ENCODE results near the gene GLCCI1. TPM values are rescaled to one million over a fixed set of nuclear protein-coding genes. Genes with fewer than 3 reads are reported as not detected.
"Not testable (repeated sequence)": the region's sequence is repeated elsewhere in the genome, so short reads cannot be mapped to it uniquely, and the experiment has no call there.

Gene GLCCI1
- total and polyA plus RNA-seq, 2 donors, result 20.4 to 29.0 TPM

DNA sequence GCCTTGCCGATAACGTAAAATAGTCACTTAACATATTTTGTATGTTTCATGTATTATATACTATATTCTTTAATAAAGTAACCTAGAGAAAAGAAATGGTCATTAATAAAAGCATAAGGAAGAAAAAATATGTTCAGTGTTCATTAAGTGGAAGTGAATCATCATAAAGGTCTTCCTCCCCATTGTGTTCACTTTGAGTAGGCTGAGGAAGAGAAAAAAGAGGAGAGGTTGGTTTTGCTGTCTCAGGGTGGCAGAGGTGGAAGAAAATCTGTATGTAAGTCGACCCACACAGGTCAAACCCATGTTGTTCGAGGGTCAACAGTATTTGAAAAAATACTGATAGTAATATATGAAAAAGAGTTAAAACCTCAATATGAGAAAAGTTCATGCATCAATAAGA lies 90.3 kb downstream of the GLCCI1 start:
- peaks cover 0 to 8% of the 10 kb centered on the region in 2 donors for H3K9me3 ChIP-seq (ENCODE audit: control insufficient read depth in 2 of 2, insufficient read depth in 1 of 2, low read length in 1 of 2)
- WGBS, result 96% methylated on average over 4 of the region's 4 CpGs
- peaks cover 0 to 4% of the 10 kb centered on the region in 2 donors for H3K4me1 ChIP-seq (ENCODE audit: control insufficient read depth in 2 of 2, insufficient read depth in 2 of 2, low read length in 2 of 2)
- no peak overlapping the region for H3K4me3 ChIP-seq (ENCODE audit: low read length in 2 of 2)
- no peak overlapping the region for H3K27ac ChIP-seq (ENCODE audit: low read depth in 1 of 2, low read length in 1 of 2)
- DNase-seq (ENCODE audit: low read depth in 6 of 9, low spot score in 9 of 9), result no peak
- peaks cover 21 to 49% of the 10 kb centered on the region in 2 donors for H3K36me3 ChIP-seq (ENCODE audit: control insufficient read depth in 2 of 2, insufficient read depth in 2 of 2, low read length in 1 of 2)
- H3K27me3 ChIP-seq (ENCODE audit: control insufficient read depth in 2 of 2, insufficient read depth in 1 of 2, low read length in 1 of 2), result no peaks in the 10 kb centered on the region

- H3K36me3 ChIP-seq (ENCODE audit: control insufficient read depth in 2 of 2, insufficient read depth in 2 of 2, low read length in 1 of 2), result peaks cover 20 to 50% of the 10 kb centered on the region in 2 donors
- H3K27ac ChIP-seq (ENCODE audit: low read depth in 1 of 2, low read length in 1 of 2), result no peak overlapping the region
- WGBS, result 97% methylated on average over 3 of the region's 3 CpGs
- DNase-seq (ENCODE audit: low read depth in 6 of 9, low spot score in 9 of 9), result no peak
- no peak overlapping the region for H3K4me3 ChIP-seq (ENCODE audit: low read length in 2 of 2)
- H3K9me3 ChIP-seq (ENCODE audit: control insufficient read depth in 2 of 2, insufficient read depth in 1 of 2, low read length in 1 of 2), result peaks cover 0 to 8% of the 10 kb centered on the region in 2 donors
- H3K4me1 ChIP-seq (ENCODE audit: control insufficient read depth in 2 of 2, insufficient read depth in 2 of 2, low read length in 2 of 2), result peaks cover 0 to 4% of the 10 kb centered on the region in 2 donors
- H3K27me3 ChIP-seq (ENCODE audit: control insufficient read depth in 2 of 2, insufficient read depth in 1 of 2, low read length in 1 of 2), result no peaks in the 10 kb centered on the region
These were observed 91.6 kb downstream of the GLCCI1 start for GRCh38 chr7:8060241-8060640.

- DNase-seq (ENCODE audit: low read depth in 6 of 9, low spot score in 9 of 9), result peak in 2 of 9 donors; percentile 12 to 33
- peaks cover 16 to 36% of the 10 kb centered on the region in 2 donors for H3K36me3 ChIP-seq (ENCODE audit: control insufficient read depth in 2 of 2, insufficient read depth in 2 of 2, low read length in 1 of 2)
- not testable (repeated sequence) for H3K27ac ChIP-seq (ENCODE audit: low read depth in 1 of 2, low read length in 1 of 2); H3K9me3 ChIP-seq (ENCODE audit: control insufficient read depth in 2 of 2, insufficient read depth in 1 of 2, low read length in 1 of 2); H3K4me1 ChIP-seq (ENCODE audit: control insufficient read depth in 2 of 2, insufficient read depth in 2 of 2, low read length in 2 of 2); H3K27me3 ChIP-seq (ENCODE audit: control insufficient read depth in 2 of 2, insufficient read depth in 1 of 2, low read length in 1 of 2); H3K4me3 ChIP-seq (ENCODE audit: low read length in 2 of 2)
- WGBS, result 52% methylated on average over 5 of the region's 5 CpGs
These were observed 94.7 kb downstream of the GLCCI1 start for GRCh38 chr7:8063300-8063699.

DNA sequence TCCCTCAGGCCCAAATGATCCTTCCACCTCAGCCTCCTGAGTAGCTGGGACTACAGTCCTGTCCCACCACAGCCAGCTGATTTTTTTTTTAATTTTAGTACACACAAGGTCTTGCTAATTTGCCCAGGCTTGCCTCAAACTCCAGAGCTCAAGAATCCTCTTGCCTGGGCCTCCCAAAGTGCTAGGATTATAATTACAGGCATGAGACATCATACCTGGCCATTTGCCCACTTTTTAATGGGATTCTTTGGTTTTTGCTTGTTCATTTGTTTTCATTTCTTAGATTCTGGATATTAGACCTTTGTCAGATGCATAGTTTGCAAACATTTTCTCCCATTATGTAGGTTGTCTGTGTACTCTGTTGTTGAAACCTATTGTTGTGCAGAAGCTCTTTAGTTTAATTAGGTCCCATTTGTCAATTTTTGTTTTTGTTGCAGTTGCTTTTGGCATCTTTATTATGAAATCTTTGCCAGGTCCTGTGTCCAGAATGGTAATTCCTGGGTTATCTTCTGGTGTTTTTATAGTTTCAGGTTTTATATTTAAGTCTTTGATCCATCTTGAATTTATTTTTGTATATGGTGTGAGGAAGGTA lies 95.2 kb downstream of the GLCCI1 start:
- Histone ChIP-seq H3K36me3 (ENCODE audit: control insufficient read depth in 2 of 2, insufficient read depth in 2 of 2, low read length in 1 of 2) (peaks cover 17 to 37% of the 10 kb centered on the region in 2 donors), H3K9me3 (ENCODE audit: control insufficient read depth in 2 of 2, insufficient read depth in 1 of 2, low read length in 1 of 2) (peaks cover 0 to 8% of the 10 kb centered on the region in 2 donors), H3K27ac (ENCODE audit: low read depth in 1 of 2, low read length in 1 of 2) (no peak overlapping the region), H3K4me1 (ENCODE audit: control insufficient read depth in 2 of 2, insufficient read depth in 2 of 2, low read length in 2 of 2) (peaks cover 0 to 4% of the 10 kb centered on the region in 2 donors), H3K4me3 (ENCODE audit: low read length in 2 of 2) (no peak overlapping the region), H3K27me3 (ENCODE audit: control insufficient read depth in 2 of 2, insufficient read depth in 1 of 2, low read length in 1 of 2) (no peaks in the 10 kb centered on the region)
- DNase-seq (ENCODE audit: low read depth in 6 of 9, low spot score in 9 of 9), result no peak

GRCh38 chr7:8064828-8065227 lies 96.2 kb downstream of the GLCCI1 start:
- no peak for DNase-seq (ENCODE audit: low read depth in 6 of 9, low spot score in 9 of 9)
- peaks cover 0 to 4% of the 10 kb centered on the region in 2 donors for H3K4me1 ChIP-seq (ENCODE audit: control insufficient read depth in 2 of 2, insufficient read depth in 2 of 2, low read length in 2 of 2)
- peaks cover 23 to 46% of the 10 kb centered on the region in 2 donors for H3K36me3 ChIP-seq (ENCODE audit: control insufficient read depth in 2 of 2, insufficient read depth in 2 of 2, low read length in 1 of 2)
- WGBS, result over 99% methylated on average over 12 of the region's 12 CpGs
- H3K4me3 ChIP-seq (ENCODE audit: low read length in 2 of 2), result no peak overlapping the region
- H3K27me3 ChIP-seq (ENCODE audit: control insufficient read depth in 2 of 2, insufficient read depth in 1 of 2, low read length in 1 of 2), result no peaks in the 10 kb centered on the region
- H3K9me3 ChIP-seq (ENCODE audit: control insufficient read depth in 2 of 2, insufficient read depth in 1 of 2, low read length in 1 of 2), result peaks cover 0 to 8% of the 10 kb centered on the region in 2 donors
- no peak overlapping the region for H3K27ac ChIP-seq (ENCODE audit: low read depth in 1 of 2, low read length in 1 of 2)

DNA sequence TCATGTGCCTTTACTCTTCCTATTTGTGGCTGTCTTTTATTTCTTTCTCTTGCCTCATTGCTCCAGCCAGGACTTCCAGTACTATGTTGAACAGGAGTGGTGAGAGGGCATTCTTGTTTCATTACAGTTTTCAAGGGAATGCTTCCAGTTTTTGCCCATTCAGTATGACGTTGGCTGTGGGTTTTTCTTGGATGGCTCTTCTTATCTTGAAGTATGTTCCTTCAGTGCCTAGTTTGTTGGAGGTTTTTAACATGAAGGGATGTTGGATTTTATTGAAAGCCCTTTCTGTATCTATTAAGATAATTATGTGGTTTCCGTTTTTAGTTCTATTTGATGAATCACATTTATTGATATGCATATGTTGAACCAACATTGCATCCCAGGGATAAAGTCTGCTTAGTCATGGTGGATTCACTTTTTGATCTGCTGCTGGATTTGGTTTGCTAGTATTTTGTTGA lies 96.8 kb downstream of the GLCCI1 start:
- H3K4me1 ChIP-seq (ENCODE audit: control insufficient read depth in 2 of 2, insufficient read depth in 2 of 2, low read length in 2 of 2), result peaks cover 0 to 4% of the 10 kb centered on the region in 2 donors
- H3K4me3 ChIP-seq (ENCODE audit: low read length in 2 of 2), result no peak overlapping the region
- H3K36me3 ChIP-seq (ENCODE audit: control insufficient read depth in 2 of 2, insufficient read depth in 2 of 2, low read length in 1 of 2), result peaks cover 23 to 41% of the 10 kb centered on the region in 2 donors
- peaks cover 0 to 8% of the 10 kb centered on the region in 2 donors for H3K9me3 ChIP-seq (ENCODE audit: control insufficient read depth in 2 of 2, insufficient read depth in 1 of 2, low read length in 1 of 2)
- H3K27me3 ChIP-seq (ENCODE audit: control insufficient read depth in 2 of 2, insufficient read depth in 1 of 2, low read length in 1 of 2), result no peaks in the 10 kb centered on the region
- no peak for DNase-seq (ENCODE audit: low read depth in 6 of 9, low spot score in 9 of 9)
- H3K27ac ChIP-seq (ENCODE audit: low read depth in 1 of 2, low read length in 1 of 2), result no peak overlapping the region
- WGBS, result 93% methylated on average over 2 of the region's 2 CpGs

- no peak for DNase-seq (ENCODE audit: low read depth in 6 of 9, low spot score in 9 of 9)
- WGBS, result 96% methylated on average over 12 of the region's 12 CpGs
- peaks cover 16 to 47% of the 10 kb centered on the region in 2 donors for H3K36me3 ChIP-seq (ENCODE audit: control insufficient read depth in 2 of 2, insufficient read depth in 2 of 2, low read length in 1 of 2)
These were observed 100.5 kb downstream of the GLCCI1 start for GRCh38 chr7:8068892-8069686.

GRCh38 chr7:8070451-8071180 lies 102.0 kb downstream of the GLCCI1 start:
- Histone ChIP-seq H3K27ac (ENCODE audit: low read depth in 1 of 2, low read length in 1 of 2) (no peak overlapping the region), H3K36me3 (ENCODE audit: control insufficient read depth in 2 of 2, insufficient read depth in 2 of 2, low read length in 1 of 2) (peaks cover 16 to 53% of the 10 kb centered on the region in 2 donors), H3K4me3 (ENCODE audit: low read length in 2 of 2) (no peak overlapping the region), H3K4me1 (ENCODE audit: control insufficient read depth in 2 of 2, insufficient read depth in 2 of 2, low read length in 2 of 2) (no peaks in the 10 kb centered on the region), H3K9me3 (ENCODE audit: control insufficient read depth in 2 of 2, insufficient read depth in 1 of 2, low read length in 1 of 2) (no peaks in the 10 kb centered on the region), H3K27me3 (ENCODE audit: control insufficient read depth in 2 of 2, insufficient read depth in 1 of 2, low read length in 1 of 2) (no peaks in the 10 kb centered on the region)
- 99% methylated on average over 9 of the region's 9 CpGs for WGBS
- DNase-seq (ENCODE audit: low read depth in 6 of 9, low spot score in 9 of 9), result no peak

More at GRCh38 chr7:8068892-8069686, 100.5 kb downstream of the GLCCI1 start:
- H3K4me1 ChIP-seq (ENCODE audit: control insufficient read depth in 2 of 2, insufficient read depth in 2 of 2, low read length in 2 of 2), result no peaks in the 10 kb centered on the region
- no peaks in the 10 kb centered on the region for H3K27me3 ChIP-seq (ENCODE audit: control insufficient read depth in 2 of 2, insufficient read depth in 1 of 2, low read length in 1 of 2)
- no peak overlapping the region for H3K4me3 ChIP-seq (ENCODE audit: low read length in 2 of 2)
- H3K9me3 ChIP-seq (ENCODE audit: control insufficient read depth in 2 of 2, insufficient read depth in 1 of 2, low read length in 1 of 2), result no peaks in the 10 kb centered on the region
- H3K27ac ChIP-seq (ENCODE audit: low read depth in 1 of 2, low read length in 1 of 2), result no peak overlapping the region

GRCh38 chr7:8078418-8078817 lies 109.8 kb downstream of the GLCCI1 start:
- DNase-seq (ENCODE audit: low read depth in 6 of 9, low spot score in 9 of 9), result no peak
- Histone ChIP-seq H3K27me3 (ENCODE audit: control insufficient read depth in 2 of 2, insufficient read depth in 1 of 2, low read length in 1 of 2) (no peaks in the 10 kb centered on the region), H3K36me3 (ENCODE audit: control insufficient read depth in 2 of 2, insufficient read depth in 2 of 2, low read length in 1 of 2) (peaks cover 3 to 23% of the 10 kb centered on the region in 2 donors), H3K9me3 (ENCODE audit: control insufficient read depth in 2 of 2, insufficient read depth in 1 of 2, low read length in 1 of 2) (no peaks in the 10 kb centered on the region), H3K4me1 (ENCODE audit: control insufficient read depth in 2 of 2, insufficient read depth in 2 of 2, low read length in 2 of 2) (no peaks in the 10 kb centered on the region), H3K4me3 (ENCODE audit: low read length in 2 of 2) (no peak overlapping the region), H3K27ac (ENCODE audit: low read depth in 1 of 2, low read length in 1 of 2) (no peak overlapping the region)

Data from thymus (tissue), 11 donors.